Glomerular endothelial cell (primary cell): ENCODE measurements around the gene PTPRN. TPM values are rescaled to one million over a fixed set of nuclear protein-coding genes. Genes with fewer than 3 reads are reported as not detected.
A peak's percentile ranks its signal among the peaks of the same experiment; 100 is the strongest.

Source experiments
- DNase-seq: peaks from one replicate; pipeline ENCODE4 v3.0.0-alpha.2; 2011; ENCODE audit warnings: low read depth, low spot score; ENCODE audit errors: extremely low read depth
- total RNA-seq: library from RNA; depleted of rRNA; stranded (reverse); fragments of >200 nt; gene quantifications from 2 replicates; pipeline ENCODE4 v1.2.3, GENCODE V29; 2015

Gene PTPRN
- total RNA-seq, 1 donor from 2014 or later, result 0.47 TPM

- DNase-seq, result no peak
Measured at GRCh38 chr2:219247678-219248642, 61.2 kb downstream of the PTPRN start.

GRCh38 chr2:219246559-219246958 is 62.6 kb downstream of the PTPRN start:
- no peak for DNase-seq

DNA sequence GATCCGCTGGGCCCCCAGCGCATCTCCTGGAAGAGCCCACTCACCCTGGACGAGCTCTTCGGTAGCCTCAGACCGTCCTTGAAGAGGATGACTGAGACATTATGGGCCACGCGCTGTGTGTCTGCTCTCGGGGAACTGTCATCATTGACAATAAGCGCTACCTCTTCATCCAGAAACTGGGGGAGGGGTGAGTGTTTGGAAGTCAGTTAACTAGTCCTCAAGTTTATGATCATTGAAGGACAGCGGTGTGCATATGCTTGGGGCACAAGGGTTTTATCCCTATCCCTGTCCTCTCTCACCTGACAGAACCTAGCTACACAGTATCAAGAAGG is 63.3 kb downstream of the PTPRN start:
- no peak for DNase-seq

DNA sequence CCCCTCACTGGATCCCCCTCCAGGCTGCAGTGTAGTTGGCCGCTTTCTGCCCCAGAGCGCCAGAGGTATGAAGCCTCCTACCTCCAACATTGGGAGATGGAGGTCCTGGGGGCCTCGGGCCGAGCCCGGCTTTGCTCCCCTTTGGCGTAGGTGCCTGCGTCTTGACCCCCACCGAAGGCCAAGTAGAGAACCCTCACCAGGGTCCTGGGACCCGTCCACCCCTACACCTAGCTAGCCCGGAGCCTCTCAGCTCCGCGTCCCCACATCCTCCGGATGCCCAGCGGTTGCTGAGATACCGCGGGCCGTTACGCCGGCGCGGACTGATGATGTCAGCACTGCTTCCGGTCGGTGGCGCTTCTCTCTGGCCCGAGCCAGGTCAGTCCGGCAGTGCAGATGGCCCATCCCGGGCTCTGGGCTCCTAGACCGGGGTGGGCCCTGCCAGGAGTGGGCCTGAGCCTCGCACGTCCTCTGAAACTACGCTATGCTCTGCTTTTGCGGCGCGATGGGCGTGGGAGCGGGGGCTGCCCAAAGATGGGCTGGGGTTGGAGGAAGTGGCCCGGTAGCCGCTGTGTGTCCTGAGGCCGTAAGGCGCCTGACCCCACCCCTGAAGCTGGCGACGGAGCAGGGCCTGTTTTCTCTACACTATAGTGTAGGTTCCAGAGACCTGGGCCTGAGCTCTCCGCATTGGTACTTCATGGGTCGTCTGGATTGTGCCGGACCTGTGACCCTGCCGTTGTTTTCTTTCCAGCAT is 63.9 kb downstream of the PTPRN start, which contains the start of the genes GLB1L and STK16:
TSS of gene GLB1L (minus strand) at position 297 of the 751 bp plus-strand sequence. CDS start 1,871 bp downstream, outside the sequence.
TSS of gene STK16 (plus strand) at position 332 of the 751 bp plus-strand sequence. CDS start 521 bp downstream, outside the sequence.
- DNase-seq, result peak; percentile 64

- DNase-seq, result no peak
Measured at GRCh38 chr2:219244789-219245147, 64.4 kb downstream of the PTPRN start.

DNA sequence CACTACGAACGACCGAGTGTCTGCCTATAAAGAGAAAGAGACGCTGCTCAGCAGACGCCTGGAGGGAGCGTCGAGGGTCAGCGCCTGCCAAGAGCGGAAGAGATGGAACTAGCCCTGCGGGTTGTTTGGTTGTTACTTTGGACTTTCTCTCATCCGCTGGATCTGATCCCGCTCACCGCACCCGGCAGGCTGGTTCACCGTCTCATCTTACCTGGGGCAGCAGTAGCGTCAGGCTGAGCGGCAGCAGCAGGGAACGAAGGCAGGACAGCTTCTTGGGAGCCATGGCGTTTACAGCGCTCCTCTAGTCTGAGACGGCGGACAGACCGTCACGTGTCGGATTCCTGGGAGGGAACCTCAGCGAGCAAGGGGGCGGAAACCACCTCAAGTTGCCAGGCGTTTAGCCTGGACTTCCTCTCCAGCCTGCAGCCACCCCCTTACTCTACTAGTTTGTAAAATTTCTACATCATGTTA is 65.9 kb downstream of the PTPRN start:
- no peak for DNase-seq

Other genes with a start within 250 kb of the PTPRN start
- gene IHH, start 248.5 kb downstream of the PTPRN start, total RNA-seq, result not detected in 2 replicates
- gene NHEJ1, start 148.6 kb downstream of the PTPRN start, total RNA-seq, result 18.3 and 21.0 TPM in 2 replicates
- gene SLC23A3, start 139.4 kb downstream of the PTPRN start, total RNA-seq, result 1.3 TPM in 1 of 2 replicates, not detected in the other
- gene CNPPD1, start 132.5 kb downstream of the PTPRN start, total RNA-seq, result 33.2 and 40.3 TPM in 2 replicates
- 43.8 and 48.0 TPM in 2 replicates for gene RETREG2, start 131.1 kb downstream of the PTPRN start, total RNA-seq
- 23.7 and 26.1 TPM in 2 replicates for gene ZFAND2B, start 102.6 kb downstream of the PTPRN start, total RNA-seq
- 11.8 and 17.8 TPM in 2 replicates for gene ABCB6, start 90.4 kb downstream of the PTPRN start, total RNA-seq
- gene ATG9A, start 79.8 kb downstream of the PTPRN start, total RNA-seq, result 64.2 and 65.2 TPM in 2 replicates
- 19.1 and 32.2 TPM in 2 replicates for gene ANKZF1, start 79.6 kb downstream of the PTPRN start, total RNA-seq
- 5.1 and 6.2 TPM in 2 replicates for gene GLB1L, start 64.0 kb downstream of the PTPRN start, total RNA-seq
- gene STK16, start 63.9 kb downstream of the PTPRN start, total RNA-seq, result 5.6 and 13.7 TPM in 2 replicates
- gene TUBA4B, start 56.2 kb downstream of the PTPRN start, total RNA-seq, result not detected in 2 replicates
- gene TUBA4A, start 55.5 kb downstream of the PTPRN start, total RNA-seq, result 7.8 and 21.4 TPM in 2 replicates
- 31.7 and 33.1 TPM in 2 replicates for gene DNAJB2, start 30.0 kb downstream of the PTPRN start, total RNA-seq
- gene RESP18, start 23.3 kb upstream of the PTPRN start, total RNA-seq, result not detected in 2 replicates
- 48.9 and 50.9 TPM in 2 replicates for gene DNPEP, start 78.5 kb upstream of the PTPRN start, total RNA-seq
- gene DES, start 109.0 kb upstream of the PTPRN start, total RNA-seq, result not detected in 2 replicates
- gene SPEG, start 125.4 kb upstream of the PTPRN start, total RNA-seq, result 1.6 and 1.7 TPM in 2 replicates
- 33.8 and 33.9 TPM in 2 replicates for gene GMPPA, start 189.5 kb upstream of the PTPRN start, total RNA-seq
- gene ASIC4, start 205.1 kb upstream of the PTPRN start, total RNA-seq, result not detected in 2 replicates
- gene CHPF, start 234.4 kb upstream of the PTPRN start, total RNA-seq, result 37.0 and 53.7 TPM in 2 replicates
- gene TMEM198, start 234.6 kb upstream of the PTPRN start, total RNA-seq, result 0.05 and 0.29 TPM in 2 replicates